Psoas muscle (tissue), 8 donors: ENCODE measurements around the gene AP1G1. TPM values are rescaled to one million over a fixed set of nuclear protein-coding genes. Genes with fewer than 3 reads are reported as not detected.
"Not testable (repeated sequence)": the region's sequence is repeated elsewhere in the genome, so short reads cannot be mapped to it uniquely, and the experiment has no call there.

ENCODE experiments used
- ATAC-seq, 4 donors: fragments of 200-7000 bp; cut with Tn5 transposase; one replicate each; pipeline ENCODE4 v1.9.1; 2020; ENCODE audit warnings: moderate library complexity in 3 of 4, mild to moderate bottlenecking in 2 of 4
- DNase-seq, 2 donors: peaks; one replicate each; pipeline ENCODE4 v3.0.0-alpha.2; 2020
- H3K27ac ChIP-seq: fragments of 200-600 bp; one replicate; pipeline ENCODE4 v1.8.0; 2022
- H3K27me3 ChIP-seq, 3 donors: fragments of 200-600 bp in 1 of 3; one replicate each; pipeline versions ENCODE4 v1.6.1 to v1.8.0; 2013 to 2022; ENCODE audit warnings: low read length in 2 of 3, mild to moderate bottlenecking in 2 of 3, moderate library complexity in 1 of 3; ENCODE audit not compliant: insufficient read depth in 3 of 3
- H3K36me3 ChIP-seq, 2 donors: fragments of 200-600 bp in 1 of 2; one replicate each; pipeline versions ENCODE4 v1.6.1 to v1.8.0; 2013 to 2022; ENCODE audit warnings: low read depth in 1 of 2, mild to moderate bottlenecking in 1 of 2, moderate library complexity in 1 of 2; ENCODE audit not compliant: insufficient read depth in 1 of 2
- H3K4me1 ChIP-seq: fragments of 200-600 bp; one replicate; pipeline ENCODE4 v1.8.0; 2022
- H3K4me3 ChIP-seq: fragments of 200-600 bp; one replicate; pipeline ENCODE4 v1.8.0; 2022; ENCODE audit warnings: mild to moderate bottlenecking
- H3K9me3 ChIP-seq: fragments of 200-600 bp; one replicate; pipeline ENCODE4 v1.8.0; 2022
- CTCF ChIP-seq: fragments of 200-600 bp; IDR thresholded peaks from one replicate; pipeline ENCODE4 v1.8.0; 2022; ENCODE audit warnings: antibody characterized with exemption
- WGBS, 3 donors: extraction: QIAGEN DNeasy Blood & Tissue Kit; methylation state at CpG; one replicate each; pipeline versions ENCODE4 v1.1.6 to v1.1.7; 2013; 5-methylcytosine and 5-hydroxymethylcytosine counted together
- intact Hi-C, 2 donors: fragments of 100-400 bp; cut with DNase I; formaldehyde crosslinking; loops; one replicate each; pipeline versions ENCODE4 v1.11.0 to v1.14.2; 2022
- polyA plus RNA-seq, 3 donors: library from polyadenylated mRNA; stranded (reverse); fragments of 200-250 nt; gene quantifications; one replicate each; pipeline ENCODE4 v1.2.3, GENCODE V29; 2013
- total RNA-seq, 4 donors: library from RNA; stranded (reverse); fragmentation: NEBNext Ultra II Directional in 2 of 4; extraction: Animal tissue kit (Norgen Biotek cat#: 25700) in 2 of 4; gene quantifications; one replicate each; pipeline versions ENCODE4 v1.2.1 to v1.2.4, GENCODE V29; 2021 to 2023
- donor health status: healthy with polysubstance abuse.
- donor health status: DM: no; HTN: no; CAD: no; lungs with moderate emphysema.
- donor health status: Bipolar disorder and iron deficiency.
- donor health status: healthy.
- donor health status: DM: yes; HTN: yes; CAD: no.
- donor health status: DM: no; HTN: no; CAD: no.
- donor health status: DM: no; HTN: no; CAD: no.
- donor health status: DM: yes; HTN: yes; CAD: no.

AP1G1 gene
- total and polyA plus RNA-seq, 7 donors, result 19.7 to 69.8 (median 60.6) TPM

DNA sequence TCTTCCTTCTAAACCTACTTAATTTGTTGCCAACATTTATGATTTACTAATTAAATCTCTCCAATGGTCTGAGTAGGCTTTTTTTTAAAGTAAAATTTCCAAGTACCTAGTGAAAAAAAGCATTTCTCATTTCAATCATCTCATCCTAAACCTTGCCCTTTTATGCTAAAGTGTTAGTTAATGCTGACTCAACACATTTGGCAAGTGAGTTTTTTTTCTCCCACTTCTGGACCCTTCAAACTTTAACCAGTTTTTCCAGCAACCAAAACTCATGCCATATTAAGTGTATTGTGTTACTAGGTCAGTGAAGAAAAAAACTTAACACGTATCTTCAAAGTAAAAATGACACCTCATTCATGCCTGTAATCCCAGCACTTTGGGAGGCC is 5.3 kb downstream of the AP1G1 start:
- no peak for TF ChIP-seq CTCF
- Histone ChIP-seq H3K4me3 (no peak overlapping the region), H3K27me3 (no peaks in the 10 kb centered on the region), H3K4me1 (peaks cover 46% of the 10 kb centered on the region), H3K27ac (peak overlapping the region; percentile 13), H3K9me3 (no peaks in the 10 kb centered on the region), H3K36me3 (peaks cover 2 to 71% of the 10 kb centered on the region in 2 donors)
- DNase-seq (no peak), ATAC-seq (no peak)
- intact Hi-C loops, result no loop called here
- 32 to 54% (median 36%) methylated on average over 1 of the region's 1 CpG for WGBS, 3 donors

GRCh38 chr16:71796501-71797097 is 12.0 kb downstream of the AP1G1 start:
- Histone ChIP-seq H3K4me1 (peaks cover 26% of the 10 kb centered on the region), H3K4me3 (no peak overlapping the region), H3K27ac (no peak overlapping the region), H3K36me3 (peaks cover 0 to 50% of the 10 kb centered on the region in 2 donors), H3K27me3 (no peaks in the 10 kb centered on the region), H3K9me3 (no peaks in the 10 kb centered on the region)
- 69 to 84% (median 83%) methylated on average over 2 of the region's 2 CpGs for WGBS, 3 donors
- intact Hi-C loops, result no loop called here
- no peak for TF ChIP-seq CTCF
- DNase-seq (no peak), ATAC-seq (no peak)

GRCh38 chr16:71794943-71795342 is 13.7 kb downstream of the AP1G1 start:
- no peak overlapping the region for H3K27ac ChIP-seq
- intact Hi-C loops, result no loop called here
- DNase-seq (no peak), ATAC-seq (no peak)
- H3K36me3 ChIP-seq, result peaks cover 0 to 35% of the 10 kb centered on the region in 2 donors
- no peaks in the 10 kb centered on the region for H3K9me3 ChIP-seq
- TF ChIP-seq CTCF, result no peak
- H3K4me3 ChIP-seq, result no peak overlapping the region
- no peaks in the 10 kb centered on the region for H3K27me3 ChIP-seq
- peaks cover 26% of the 10 kb centered on the region for H3K4me1 ChIP-seq
- WGBS, 3 donors, result 0 to 20% (median 17%) methylated on average over 1 of the region's 1 CpG

DNA sequence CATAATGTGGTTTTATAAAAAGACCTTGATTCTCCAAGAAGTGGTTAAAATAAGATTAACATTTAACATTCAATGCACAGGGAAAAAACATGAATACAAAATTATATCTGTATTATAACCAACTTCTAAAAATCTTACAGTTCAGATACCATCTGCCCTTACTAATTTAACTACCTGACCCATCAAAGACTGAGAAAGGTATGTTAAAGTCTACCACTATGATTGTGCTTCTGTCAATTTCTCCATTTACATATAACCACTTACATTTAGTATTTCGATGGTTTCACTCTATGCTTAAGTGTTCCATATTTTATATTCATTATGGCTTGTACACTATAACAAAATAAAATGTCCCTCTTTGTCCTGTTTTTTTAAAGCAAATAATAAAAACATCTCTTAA is 14.6 kb downstream of the AP1G1 start:
- no peak for ATAC-seq
- H3K4me1 ChIP-seq, result peaks cover 26% of the 10 kb centered on the region
- no peaks in the 10 kb centered on the region for H3K27me3 ChIP-seq
- intact Hi-C loops, result no loop called here
- no peak for TF ChIP-seq CTCF
- 89 to 94% (median 92%) methylated on average over 1 of the region's 1 CpG for WGBS, 3 donors
- no peaks in the 10 kb centered on the region for H3K9me3 ChIP-seq
- no peak for DNase-seq
- peaks cover under 1 to 29% of the 10 kb centered on the region in 2 donors for H3K36me3 ChIP-seq
- no peak overlapping the region for H3K27ac ChIP-seq
- H3K4me3 ChIP-seq, result no peak overlapping the region

GRCh38 chr16:71792176-71792575 is 16.5 kb downstream of the AP1G1 start:
- intact Hi-C loops, result no loop called here
- TF ChIP-seq CTCF, result no peak
- Histone ChIP-seq H3K36me3 (peaks cover 7 to 31% of the 10 kb centered on the region in 2 donors), H3K27me3 (no peaks in the 10 kb centered on the region), H3K4me1 (peaks cover 29% of the 10 kb centered on the region), H3K9me3 (no peaks in the 10 kb centered on the region), H3K4me3 (no peak overlapping the region), H3K27ac (no peak overlapping the region)
- WGBS, 3 donors, result 76 to 83% (median 81%) methylated on average over 3 of the region's 3 CpGs
- no peak for DNase-seq
- ATAC-seq, result no peak

DNA sequence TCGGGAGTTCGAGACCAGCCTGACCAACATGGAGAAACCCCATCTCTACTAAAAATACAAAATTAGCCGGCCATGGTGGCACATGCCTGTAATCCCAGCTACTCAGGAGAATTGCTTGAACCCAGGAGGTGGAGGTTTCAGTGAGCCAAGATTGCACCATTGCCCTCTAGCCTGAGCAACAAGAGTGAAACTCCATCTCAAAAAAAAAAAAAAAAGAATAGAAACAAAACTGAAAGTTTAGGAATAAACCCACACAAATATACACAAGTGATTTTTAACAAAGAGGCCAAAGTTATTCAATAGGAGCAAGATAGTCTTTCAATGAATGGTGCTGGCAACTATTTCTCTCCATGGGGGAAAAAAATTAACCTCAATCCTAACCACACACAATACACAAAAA is 18.3 kb downstream of the AP1G1 start:
- H3K4me1 ChIP-seq, result peaks cover 22% of the 10 kb centered on the region
- H3K27me3 ChIP-seq, intact Hi-C loops, H3K9me3 ChIP-seq, DNase-seq, H3K27ac ChIP-seq, ATAC-seq, H3K4me3 ChIP-seq: not testable (repeated sequence)
- 60 to 78% (median 70%) methylated on average over 1 to 3 of the region's 3 CpGs for WGBS, 3 donors
- H3K36me3 ChIP-seq, result peaks cover 7 to 41% of the 10 kb centered on the region in 2 donors
